NCI-H187 (cell line): ENCODE results near the gene POLR2C.

ENCODE experiments used
- DNase-seq, 2 experiments: peaks; one replicate each; lab custom pipeline; 2025; lab: John Stamatoyannopoulos, UW

The POLR2C gene

DNA sequence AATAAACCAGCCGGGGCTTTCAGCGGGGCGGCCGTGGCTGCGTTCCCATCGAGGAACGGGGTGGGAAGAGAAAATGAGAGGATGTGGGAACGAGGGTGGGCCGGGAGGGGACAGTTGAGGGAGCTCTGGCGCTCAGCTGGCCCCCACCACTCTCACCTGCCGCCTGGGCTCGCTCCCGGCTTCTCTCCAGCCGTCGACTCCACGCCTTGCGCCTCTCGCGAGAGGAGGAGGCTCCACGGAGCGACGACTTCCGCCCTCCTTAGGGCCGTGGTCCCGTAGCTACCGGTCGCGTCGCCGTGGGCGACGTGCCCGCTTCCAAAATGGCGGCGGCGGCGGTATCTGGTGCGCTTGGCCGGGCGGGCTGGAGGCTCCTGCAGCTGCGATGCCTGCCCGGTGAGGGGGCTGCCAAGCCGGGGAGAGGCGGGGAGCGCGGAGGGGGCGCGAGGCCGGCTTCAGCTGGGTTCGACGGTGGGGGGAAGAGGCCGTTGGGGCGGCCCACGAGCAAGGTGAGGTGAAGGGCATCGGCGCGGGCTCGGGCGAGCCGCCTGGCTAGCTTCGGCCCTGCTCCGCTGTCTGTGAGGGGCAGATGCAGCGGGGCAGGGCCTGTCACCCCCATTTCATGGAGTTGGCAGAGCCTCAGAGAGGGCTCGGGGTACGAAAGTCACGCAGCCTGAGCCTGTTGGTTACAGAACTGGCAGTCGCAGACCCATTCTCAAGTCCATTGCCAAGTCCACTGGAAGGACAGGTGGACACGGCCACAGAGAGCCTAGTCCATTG is 15.1 kb upstream of the POLR2C start, which contains the start of the genes CIAPIN1 and COQ9:
Gene CIAPIN1 (minus strand): TSS at position 200 of the 777 bp plus-strand sequence. CDS start 6,457 bp downstream, outside the sequence.
Gene COQ9 (plus strand): TSS at position 294 of the 777 bp plus-strand sequence. CDS start 27 bp downstream, at position 321.
- peak in 1 of 2 experiments; percentile 84 for DNase-seq

DNA sequence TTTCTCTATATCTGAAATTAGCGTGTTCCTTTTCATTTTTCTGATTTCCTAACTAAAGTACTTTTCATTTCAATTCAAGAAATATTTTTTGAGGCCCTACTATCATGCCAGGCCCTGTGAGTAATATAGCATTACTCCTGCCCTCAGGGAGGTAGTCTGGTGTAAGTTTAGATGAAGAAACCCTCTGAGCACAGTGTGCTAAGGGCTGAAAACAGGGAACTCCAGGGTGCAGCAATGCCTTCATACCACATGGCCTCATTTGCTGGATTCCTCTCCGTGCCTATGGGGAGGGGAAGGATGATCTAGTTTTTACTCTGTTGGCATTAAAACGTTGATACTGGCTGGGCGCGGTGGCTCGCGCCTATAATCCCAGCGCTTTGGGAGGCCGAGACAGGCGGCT is 10.5 kb upstream of the POLR2C start:
- DNase-seq, result no peak

GRCh38 chr16:57462978-57463362 is 491 bp downstream of the POLR2C start:
- no peak for DNase-seq

- no peak for DNase-seq
Measured at GRCh38 chr16:57464523-57464922, 2.0 kb downstream of the POLR2C start.

DNA sequence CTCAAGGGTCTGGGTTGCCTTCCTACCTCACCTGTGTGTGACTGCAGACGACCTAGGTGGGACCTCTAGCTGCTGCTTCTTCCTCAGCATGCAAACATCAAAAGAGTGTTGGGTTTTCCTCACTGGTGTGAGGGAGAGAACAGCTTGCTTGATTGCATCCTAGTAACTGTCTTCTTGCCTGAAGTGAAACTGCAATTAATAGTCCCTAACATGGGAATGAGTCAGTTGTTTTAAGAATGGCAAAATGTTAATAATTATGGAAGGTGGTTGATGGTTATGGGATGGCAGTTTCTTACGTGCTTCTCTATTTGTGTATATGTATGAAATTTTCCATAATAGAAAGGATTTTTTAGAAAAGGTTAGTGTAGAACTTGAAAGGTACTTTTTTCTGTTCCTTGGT is 5.9 kb downstream of the POLR2C start:
- no peak for DNase-seq

GRCh38 chr16:57469046-57469445 is 6.6 kb downstream of the POLR2C start:
- DNase-seq, result no peak

DNA sequence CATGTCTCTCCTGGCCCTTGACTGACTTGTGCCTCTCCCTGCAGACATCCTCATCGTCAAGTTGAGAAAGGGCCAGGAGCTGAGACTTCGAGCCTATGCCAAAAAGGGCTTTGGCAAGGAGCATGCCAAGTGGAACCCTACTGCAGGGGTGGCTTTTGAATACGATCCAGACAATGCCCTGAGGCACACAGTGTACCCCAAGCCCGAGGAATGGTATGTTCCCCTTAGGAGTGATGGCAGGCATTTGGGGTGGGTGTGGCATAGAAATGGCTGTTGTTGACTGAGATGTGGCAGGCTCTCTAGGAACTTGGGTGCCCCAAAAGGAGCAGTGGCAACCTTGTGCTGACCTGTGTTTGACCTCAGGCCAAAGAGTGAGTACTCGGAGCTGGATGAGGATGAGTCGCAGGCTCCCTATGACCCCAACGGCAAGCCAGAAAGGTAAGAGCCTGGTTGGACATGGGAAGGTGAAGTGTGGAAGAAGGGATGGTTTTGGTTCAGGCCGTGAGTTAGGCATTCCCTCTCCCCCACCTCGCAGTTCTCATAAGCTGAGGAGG is 7.5 kb downstream of the POLR2C start:
- DNase-seq, result no peak

- DNase-seq, result no peak
Measured at GRCh38 chr16:57470711-57471110, 8.2 kb downstream of the POLR2C start.

DNA sequence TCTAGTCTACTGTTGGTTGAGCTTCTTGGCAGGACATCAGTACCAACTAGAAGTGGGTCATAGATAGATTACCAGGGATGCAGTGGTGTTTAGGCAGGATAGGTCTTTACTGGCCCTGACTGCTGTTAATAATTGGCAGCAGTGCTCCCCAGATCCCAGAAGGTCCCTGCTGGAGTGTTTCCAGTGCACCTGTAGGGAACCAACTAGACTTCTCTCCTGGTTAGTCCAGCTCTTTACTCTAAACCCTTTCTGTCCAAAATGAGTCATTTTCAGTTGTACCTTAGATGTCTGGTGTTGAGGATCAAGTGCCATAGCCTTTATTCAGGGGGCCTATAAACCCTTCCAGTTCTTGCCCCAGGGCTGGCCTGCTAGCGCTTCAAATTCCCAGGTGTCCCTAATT is 8.7 kb downstream of the POLR2C start:
- DNase-seq, result no peak

- no peak for DNase-seq
Measured at GRCh38 chr16:57471852-57472664, 9.6 kb downstream of the POLR2C start.

GRCh38 chr16:57472665-57473060 is 10.2 kb downstream of the POLR2C start:
- no peak for DNase-seq

- no peak for DNase-seq
Measured at GRCh38 chr16:57473176-57473840, 10.8 kb downstream of the POLR2C start.

DNA sequence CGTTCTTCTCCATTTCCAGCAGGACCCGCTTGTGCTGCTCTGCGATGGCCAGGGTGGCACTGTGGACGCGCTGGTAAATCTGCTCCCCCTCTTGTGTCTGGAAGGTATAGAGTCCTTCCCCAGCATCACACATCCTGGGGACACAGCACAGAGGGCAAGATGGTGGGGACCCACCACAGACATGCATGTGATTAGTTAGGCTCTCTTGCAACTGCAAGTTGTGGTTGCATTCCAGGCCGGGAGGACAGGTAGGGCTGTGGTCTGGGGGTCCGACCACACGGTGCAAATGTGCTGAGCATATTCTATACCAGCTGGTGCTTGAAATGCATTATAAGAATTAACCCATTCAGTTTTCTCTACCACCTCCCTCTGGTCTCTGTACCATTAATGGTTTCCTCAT is 11.4 kb downstream of the POLR2C start:
- DNase-seq, result no peak

- DNase-seq, result no peak
Measured at GRCh38 chr16:57474671-57475661, 12.5 kb downstream of the POLR2C start.

- no peak for DNase-seq
Measured at GRCh38 chr16:57475711-57476339, 13.3 kb downstream of the POLR2C start.

DNA sequence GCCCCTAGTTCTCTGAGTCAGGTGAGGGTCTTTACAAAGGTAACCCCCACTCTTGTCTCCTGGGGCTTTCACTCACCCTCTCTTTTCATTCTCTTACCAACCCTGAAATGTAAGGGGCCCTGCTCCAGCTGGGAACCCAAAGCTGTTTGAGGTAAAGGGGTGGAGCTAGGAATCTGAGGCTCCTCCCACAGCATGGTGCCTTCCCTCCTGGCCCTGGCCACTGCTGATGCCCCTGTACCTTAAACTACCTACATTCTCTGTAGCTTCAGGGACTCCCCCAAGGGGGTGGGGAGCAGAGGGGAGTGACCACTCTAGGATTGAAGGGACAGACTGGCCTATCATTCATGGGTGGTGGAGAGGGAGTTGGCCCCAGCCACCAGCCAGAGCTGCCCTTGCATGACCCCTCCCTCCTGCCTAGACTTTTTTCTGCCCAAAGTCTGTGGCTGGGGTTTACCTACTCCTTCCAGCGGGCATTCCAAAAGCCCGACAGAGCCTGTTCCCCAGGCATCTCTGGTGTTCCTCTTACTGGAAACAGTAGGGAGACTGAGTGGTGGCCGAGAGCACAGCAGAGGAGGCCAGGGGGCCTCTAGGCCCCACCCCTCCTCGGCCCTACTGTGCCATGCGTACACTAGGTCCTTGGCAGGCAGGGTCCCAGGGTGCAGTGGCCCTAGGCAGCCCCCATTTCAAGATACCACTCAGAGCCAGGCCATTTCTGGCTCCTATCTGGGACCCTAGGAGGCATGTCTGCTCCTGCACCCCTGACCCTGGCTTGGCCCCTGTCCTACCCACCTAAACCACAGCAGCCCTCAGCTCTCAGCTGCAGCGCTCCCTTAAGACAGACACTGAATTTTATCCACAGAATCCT is 14.3 kb downstream of the POLR2C start:
- no peak for DNase-seq

- peak in 1 of 2 experiments; percentile 29 for DNase-seq
Measured at GRCh38 chr16:57477531-57478202, 15.2 kb downstream of the POLR2C start.

GRCh38 chr16:57478396-57479204 is 16.1 kb downstream of the POLR2C start:
- DNase-seq, result no peak
